Measurements from ENCODE around the gene NASP.

Gene NASP

GRCh38 chr1:45583666-45584350, at the start of gene NASP:
TSS of gene NASP (plus strand) at chr1:45584041. CDS start at chr1:45584147, 106 bp downstream.
- DNase-seq (ENCODE audit: low read depth): peak; percentile 93

- no peak for DNase-seq (ENCODE audit: low read depth)
Measured at GRCh38 chr1:45535988-45536766, 47.7 kb upstream of the NASP start.

GRCh38 chr1:45536886-45537285, 47.0 kb upstream of the NASP start:
- DNase-seq (ENCODE audit: low read depth): no peak

- DNase-seq (ENCODE audit: low read depth): no peak
Measured at GRCh38 chr1:45541193-45541592, 42.6 kb upstream of the NASP start.

- DNase-seq (ENCODE audit: low read depth): no peak
Measured at GRCh38 chr1:45542591-45542990, 41.2 kb upstream of the NASP start.

- peak; percentile 38 for DNase-seq (ENCODE audit: low read depth)
Measured at GRCh38 chr1:45543581-45544417, 40.0 kb upstream of the NASP start.

- DNase-seq (ENCODE audit: low read depth): no peak
Measured at GRCh38 chr1:45544530-45544929, 39.3 kb upstream of the NASP start.

- DNase-seq (ENCODE audit: low read depth): no peak
Measured at GRCh38 chr1:45545019-45545493, 38.8 kb upstream of the NASP start.

GRCh38 chr1:45545553-45546310, 38.1 kb upstream of the NASP start:
- no peak for DNase-seq (ENCODE audit: low read depth)

GRCh38 chr1:45550401-45551351, 33.2 kb upstream of the NASP start, which contains the start of gene AKR1A1:
TSS of gene AKR1A1 (plus strand) at chr1:45550826. CDS start at chr1:45561795, 10,969 bp downstream.
- DNase-seq (ENCODE audit: low read depth): peak; percentile 62

GRCh38 chr1:45551684-45552083, 32.2 kb upstream of the NASP start:
- DNase-seq (ENCODE audit: low read depth): no peak

- no peak for DNase-seq (ENCODE audit: low read depth)
Measured at GRCh38 chr1:45552331-45552730, 31.5 kb upstream of the NASP start.

GRCh38 chr1:45554198-45554597, 29.6 kb upstream of the NASP start:
- DNase-seq (ENCODE audit: low read depth): no peak

GRCh38 chr1:45557422-45557944, 26.4 kb upstream of the NASP start:
- no peak for DNase-seq (ENCODE audit: low read depth)

GRCh38 chr1:45563843-45564242, 20.0 kb upstream of the NASP start:
- no peak for DNase-seq (ENCODE audit: low read depth)

- no peak for DNase-seq (ENCODE audit: low read depth)
Measured at GRCh38 chr1:45566722-45567121, 17.1 kb upstream of the NASP start.

- DNase-seq (ENCODE audit: low read depth): no peak
Measured at GRCh38 chr1:45567911-45568310, 15.9 kb upstream of the NASP start.

GRCh38 chr1:45568421-45568820, 15.4 kb upstream of the NASP start:
- DNase-seq (ENCODE audit: low read depth): no peak

- DNase-seq (ENCODE audit: low read depth): no peak
Measured at GRCh38 chr1:45569571-45569961, 14.3 kb upstream of the NASP start.

- DNase-seq (ENCODE audit: low read depth): peak; percentile 53
Measured at GRCh38 chr1:45569962-45570581, 13.8 kb upstream of the NASP start.
